Stimulated activated CD4-positive, alpha-beta T cell treated with anti-CD3 and anti-CD28 coated beads, Interleukin-15, amount 100 ng/mL, for 1 hour (primary cell): ENCODE results near the gene HNRNPUL2.
"Not testable (repeated sequence)": the region's sequence is repeated elsewhere in the genome, so short reads cannot be mapped to it uniquely, and the experiment has no call there.

Source experiments
- DNase-seq, 2 donors: peaks; one replicate each; pipeline ENCODE4 v3.0.0-alpha.2; 2020; ENCODE audit warnings: low read depth in 1 of 2, low spot score in 1 of 2

The HNRNPUL2 gene

DNA sequence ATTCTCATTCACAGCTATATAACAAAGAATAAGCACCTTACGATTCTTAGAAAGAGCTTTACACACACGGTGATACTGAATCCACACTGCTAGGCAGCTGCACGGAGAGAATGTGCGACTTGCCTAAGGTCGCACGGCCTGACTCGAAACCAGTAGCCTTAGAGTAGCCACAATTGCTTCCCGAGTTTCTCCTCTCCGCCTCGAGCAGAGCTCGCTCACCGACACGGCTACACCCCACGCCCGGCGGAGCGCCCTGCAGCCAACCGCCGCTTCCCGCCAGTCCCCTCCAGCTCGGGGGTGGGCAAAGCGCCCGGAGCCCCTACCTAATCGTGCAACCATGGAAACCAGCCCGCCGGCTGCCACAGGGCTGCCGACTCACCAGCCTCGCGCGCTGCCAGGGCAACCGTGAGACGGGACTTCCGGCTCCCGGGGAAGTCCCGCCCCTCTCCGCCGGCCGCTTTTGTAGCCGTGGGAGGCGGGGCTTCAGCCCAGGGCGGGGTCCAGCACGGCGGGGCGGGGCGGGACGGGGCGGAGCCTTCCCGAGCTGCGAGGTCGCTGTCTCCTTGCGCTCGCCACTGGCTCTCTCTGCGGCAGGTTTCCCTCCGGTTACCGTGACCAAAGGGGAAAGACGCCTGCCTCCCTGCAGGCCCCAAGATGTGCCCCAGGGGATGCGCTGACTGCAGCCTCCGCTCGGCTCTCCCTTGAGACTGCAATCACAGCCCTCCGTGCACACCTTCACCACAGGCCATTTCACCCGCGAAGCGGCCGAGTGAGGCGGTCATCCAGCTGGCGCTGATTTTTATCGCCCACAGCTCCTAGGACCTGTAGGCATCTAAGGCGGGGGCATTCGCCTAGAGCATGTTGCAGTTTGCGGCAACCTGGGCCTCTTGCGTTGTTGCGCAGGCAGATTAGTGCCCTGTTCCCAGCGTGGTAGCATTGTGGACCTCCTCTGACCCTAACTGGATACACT is 21.1 kb downstream of the HNRNPUL2 start:
- DNase-seq: peak; percentile 92 to 93

- DNase-seq: no peak
These were observed 21.8 kb downstream of the HNRNPUL2 start for GRCh38 chr11:62705413-62705812.

GRCh38 chr11:62703921-62704320 is 23.3 kb downstream of the HNRNPUL2 start:
- DNase-seq: not testable (repeated sequence)

GRCh38 chr11:62702246-62702645 is 25.0 kb downstream of the HNRNPUL2 start:
- DNase-seq: no peak

DNA sequence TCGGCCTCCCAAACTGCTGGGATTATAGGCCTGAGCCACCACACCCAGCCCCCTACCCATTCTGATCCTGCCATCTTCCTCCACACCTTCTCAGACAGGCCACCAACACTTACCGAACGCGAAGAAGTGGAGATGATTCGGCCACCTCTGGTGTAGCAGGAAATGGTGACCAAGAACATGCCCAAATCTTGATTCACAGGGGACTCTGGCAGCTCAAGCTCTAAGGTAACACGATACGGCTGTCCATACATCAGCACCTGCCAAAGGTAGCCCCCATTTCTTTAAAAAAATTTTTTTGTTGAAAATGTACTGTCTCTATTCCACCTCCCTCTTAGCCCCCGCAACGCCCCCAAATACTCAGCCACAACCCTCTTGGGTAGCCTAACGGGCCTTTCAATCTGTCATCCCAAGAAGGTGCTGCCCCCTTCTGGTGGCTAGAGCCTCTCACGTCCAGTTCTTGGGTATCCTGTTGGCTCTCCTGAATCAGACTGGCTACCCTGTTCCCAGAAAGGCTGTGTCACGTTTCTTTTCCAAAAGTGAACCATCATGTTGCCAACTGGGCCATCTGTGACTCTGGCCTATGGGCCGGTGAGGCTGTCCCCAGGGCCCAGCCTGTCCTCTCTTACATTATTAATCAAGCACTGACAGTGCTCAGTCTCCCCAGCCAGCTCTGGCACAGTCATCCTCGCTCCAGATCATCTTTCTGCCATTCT is 32.6 kb downstream of the HNRNPUL2 start:
- DNase-seq: peak; percentile 45 to 52

GRCh38 chr11:62693624-62694023 is 33.6 kb downstream of the HNRNPUL2 start:
- DNase-seq: not testable (repeated sequence)

DNA sequence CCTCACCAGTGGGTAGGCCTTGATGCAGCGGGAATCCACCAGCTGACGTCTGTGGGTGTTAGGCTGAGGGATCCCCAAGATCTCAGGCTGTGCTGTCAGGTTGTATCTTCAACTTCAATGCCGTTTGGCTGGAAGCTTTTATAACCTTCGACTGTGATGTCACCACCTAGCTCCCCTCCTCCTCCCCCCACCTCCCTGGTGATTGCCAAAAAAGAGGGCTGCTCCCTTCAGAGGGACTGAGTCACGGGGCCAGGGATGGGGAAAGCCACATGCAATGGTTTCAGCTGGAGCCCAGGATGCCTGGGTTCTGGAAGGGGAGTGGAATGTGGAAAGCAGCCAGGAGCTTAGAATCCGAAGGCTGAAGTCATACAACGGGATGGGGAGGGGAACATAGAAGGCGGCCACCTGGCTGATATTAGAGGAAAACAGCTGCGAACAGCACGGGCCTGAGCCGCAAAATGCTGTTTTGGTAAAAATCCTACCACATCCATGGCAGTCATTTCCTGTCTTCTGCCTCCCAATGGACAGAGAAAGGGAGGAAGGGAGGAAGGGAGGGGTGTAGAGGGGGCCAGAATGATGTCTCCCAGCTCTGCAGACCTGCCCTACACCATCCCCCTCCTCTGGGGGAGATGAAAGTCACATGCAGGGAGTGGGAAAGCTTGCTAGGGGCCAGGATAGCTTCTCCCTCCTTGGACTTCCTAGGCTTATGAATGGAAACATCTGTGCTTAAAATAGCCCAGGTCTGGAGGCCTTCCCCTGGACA is 37.7 kb downstream of the HNRNPUL2 start, which contains the start of gene LRRN4CL:
Gene LRRN4CL, minus strand, starts transcription at position 110 of the 763 bp plus-strand sequence. CDS start 1,022 bp downstream, outside the sequence.
- DNase-seq: no peak

- no peak for DNase-seq
These were observed 38.8 kb downstream of the HNRNPUL2 start for GRCh38 chr11:62688491-62688890.

DNA sequence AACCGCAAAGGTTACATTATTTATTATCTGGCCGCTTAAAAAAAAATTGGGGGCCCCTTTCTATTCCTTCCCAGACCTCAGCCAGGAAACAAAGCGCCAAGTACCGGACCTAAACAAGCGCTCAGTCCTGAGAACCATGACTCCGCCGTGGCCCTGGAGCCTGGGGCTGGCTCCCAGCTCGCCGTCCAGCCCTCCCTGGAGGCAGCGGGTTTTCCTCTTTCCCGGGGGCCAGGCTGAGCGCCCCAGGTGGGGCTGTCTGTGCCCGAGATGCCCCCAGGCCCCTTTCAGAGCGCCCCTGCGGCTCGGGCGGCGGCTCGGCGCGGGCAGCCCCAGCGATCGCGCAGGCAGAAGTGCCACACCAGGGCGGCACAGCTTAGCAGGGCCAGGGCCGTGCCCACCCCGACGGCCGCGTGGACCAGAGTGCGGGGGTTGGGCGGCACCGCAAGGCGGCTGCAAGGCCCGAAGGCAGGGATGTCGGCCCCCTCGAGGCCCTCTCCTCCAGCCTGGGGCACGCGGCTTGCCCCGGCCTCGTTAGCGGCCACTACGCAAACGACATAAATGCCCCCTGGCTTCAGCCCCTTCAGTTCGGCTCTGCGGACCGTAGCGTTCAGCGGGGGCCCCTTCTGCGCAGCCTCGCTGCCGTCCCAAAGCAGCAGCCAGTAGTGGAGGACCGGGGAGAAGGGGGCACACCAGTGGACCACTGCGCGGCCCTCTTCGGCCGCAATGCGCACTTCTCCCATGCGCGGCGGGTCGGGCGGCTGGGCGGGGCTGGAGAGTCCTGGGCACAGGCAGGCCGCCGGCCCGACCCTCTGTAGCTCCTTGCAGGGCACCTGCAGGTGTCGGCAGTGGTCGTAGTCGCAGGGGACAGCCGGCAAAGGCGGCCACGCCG is 39.5 kb downstream of the HNRNPUL2 start:
- no peak for DNase-seq

- DNase-seq: no peak
These were observed 44.7 kb downstream of the HNRNPUL2 start for GRCh38 chr11:62682518-62682917.

DNA sequence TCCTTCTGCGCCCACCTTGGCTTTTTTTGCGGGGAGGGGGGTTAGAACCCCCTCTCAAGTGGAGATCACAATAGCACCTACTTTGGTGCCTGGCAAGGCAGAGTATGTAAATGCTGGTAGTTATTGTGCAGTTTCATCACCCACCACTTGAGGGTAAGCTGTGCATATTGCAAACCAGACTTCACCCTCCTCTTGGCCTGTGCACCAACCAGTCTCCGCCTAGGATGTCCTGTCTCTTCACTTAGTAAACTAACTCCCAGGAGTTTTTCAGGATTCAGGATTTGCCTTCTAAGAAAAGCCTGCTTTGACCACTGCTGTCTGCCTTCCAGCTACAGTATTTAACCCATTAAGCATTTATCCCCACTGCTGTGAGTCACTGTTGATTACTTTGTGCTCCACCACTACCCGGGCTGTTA is 46.4 kb downstream of the HNRNPUL2 start:
- no peak for DNase-seq

DNA sequence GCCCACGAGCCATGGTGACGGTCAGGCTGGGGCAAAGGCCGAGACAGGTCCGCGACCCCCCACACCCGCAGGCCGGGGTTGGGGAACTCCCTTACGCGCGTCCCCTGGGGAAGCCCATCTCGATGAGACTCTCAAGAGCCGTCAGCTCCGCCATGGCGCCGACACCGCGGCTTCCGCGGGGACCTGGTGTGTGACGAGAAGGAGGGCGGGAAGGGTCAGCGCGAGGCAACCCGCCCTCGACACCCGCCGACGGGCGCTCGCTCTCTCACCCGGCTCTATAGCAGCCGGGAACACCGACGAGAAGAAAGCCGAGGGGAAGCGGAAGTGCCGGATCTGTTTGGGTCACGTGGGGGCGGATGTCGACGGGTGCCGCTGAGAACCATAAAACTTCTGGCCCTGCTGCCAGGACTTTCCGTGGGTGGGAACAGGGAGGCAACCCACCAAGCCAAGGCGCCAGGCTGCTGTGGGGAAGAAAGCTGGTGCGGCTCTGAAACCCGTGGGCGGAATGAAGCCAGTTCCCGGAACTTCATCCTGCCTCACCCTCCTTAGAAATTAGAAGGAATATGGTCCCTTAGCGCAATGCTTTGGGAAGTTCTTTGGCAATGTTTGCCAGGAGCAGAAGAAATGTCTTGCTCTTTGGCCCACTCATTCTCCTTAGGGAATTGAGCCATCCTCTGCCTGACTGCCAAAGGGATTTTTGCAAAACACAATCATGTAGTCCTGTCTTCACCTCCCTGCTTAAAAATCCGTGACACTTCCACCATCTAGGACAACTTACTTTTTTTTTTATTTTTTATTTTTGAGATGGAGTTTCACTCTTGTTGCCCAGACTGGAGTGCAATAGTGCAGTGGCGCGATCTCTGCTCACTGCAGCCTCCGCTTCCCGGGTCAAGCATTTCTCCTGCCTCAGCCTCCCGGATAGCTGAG is 48.2 kb downstream of the HNRNPUL2 start, which contains the start of gene UBXN1:
Gene UBXN1, minus strand, starts transcription at position 304 of the 927 bp plus-strand sequence. Its CDS starts 150 bp downstream, at position 154.
- peak; percentile 59 to 71 for DNase-seq

GRCh38 chr11:62678433-62678769 is 48.9 kb downstream of the HNRNPUL2 start:
- no peak for DNase-seq

DNA sequence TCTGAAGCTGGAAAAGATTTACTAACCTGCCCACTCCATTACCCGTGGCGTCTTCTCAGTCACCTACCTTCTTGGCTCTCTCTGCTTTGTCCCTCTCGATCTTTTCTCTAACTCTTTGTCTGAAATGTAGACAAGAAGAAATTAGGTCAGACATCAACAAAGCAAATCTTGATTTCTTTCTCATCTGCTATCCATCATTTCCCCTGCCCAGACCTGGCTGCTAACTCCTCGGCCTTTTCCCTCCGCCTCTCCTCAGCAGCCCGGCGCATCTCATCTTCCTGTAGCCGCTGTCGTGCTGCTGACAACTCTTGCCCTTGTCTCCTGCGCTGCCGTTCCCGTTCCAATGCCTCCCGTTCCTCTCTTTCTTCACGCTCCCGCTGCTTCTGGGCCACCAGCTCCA is 49.5 kb downstream of the HNRNPUL2 start:
- DNase-seq: no peak

- DNase-seq: no peak
These were observed 50.1 kb downstream of the HNRNPUL2 start for GRCh38 chr11:62677156-62677555.

DNA sequence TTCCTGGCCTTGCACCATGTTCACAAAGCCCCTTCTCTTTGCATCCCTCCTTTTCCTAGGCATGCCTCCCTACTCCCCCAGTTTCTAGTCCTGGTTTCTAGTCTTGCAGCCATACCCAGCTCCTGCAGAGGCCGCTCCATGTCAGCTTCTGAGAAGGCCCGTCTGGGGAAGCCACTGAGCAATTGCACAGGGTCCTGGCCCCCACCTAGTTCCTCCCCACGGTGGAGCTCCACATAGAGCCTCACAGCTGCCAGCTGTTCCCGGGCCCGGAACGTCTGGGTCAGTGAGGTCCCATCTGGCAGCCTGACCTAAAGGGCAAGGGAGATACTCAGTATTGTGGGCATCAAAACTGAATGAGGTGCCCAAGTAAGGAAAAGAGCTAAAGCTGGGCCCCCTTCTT is 50.6 kb downstream of the HNRNPUL2 start:
- DNase-seq: no peak

- not testable (repeated sequence) for DNase-seq
These were observed 51.8 kb downstream of the HNRNPUL2 start for GRCh38 chr11:62675415-62675814.

- no peak for DNase-seq
These were observed 54.1 kb downstream of the HNRNPUL2 start for GRCh38 chr11:62673196-62673525.
